Nephron (organoid): ENCODE results near the gene FAM229A.

Experiments
- H3K27ac Mint-ChIP-seq, 3 experiments: 2 replicates each; pipeline ENCODE4 v1.8.0; 2020; ENCODE audit warnings: mixed read lengths in 3 of 3, mild to moderate bottlenecking in 2 of 3, moderate library complexity in 1 of 3
- H3K27me3 Mint-ChIP-seq: 2 replicates; pipeline ENCODE4 v1.8.0; 2021; ENCODE audit warnings: low read depth, mild to moderate bottlenecking, moderate library complexity, mixed read lengths
- H3K36me3 Mint-ChIP-seq: 2 replicates; pipeline ENCODE4 v1.8.0; 2020; ENCODE audit warnings: low read depth, mixed read lengths
- H3K4me1 Mint-ChIP-seq: 2 replicates; pipeline ENCODE4 v1.8.0; 2020; ENCODE audit warnings: mixed read lengths
- H3K4me3 Mint-ChIP-seq, 3 experiments: 2 replicates each; pipeline ENCODE4 v1.8.0; 2020; ENCODE audit warnings: mild to moderate bottlenecking in 3 of 3, mixed read lengths in 3 of 3, moderate library complexity in 2 of 3
- H3K9me3 Mint-ChIP-seq: 2 replicates; pipeline ENCODE4 v1.8.0; 2020; ENCODE audit warnings: mixed read lengths
- CTCF ChIP-seq, 3 experiments: fragments of 200-600 bp; sonication (generic); IDR thresholded peaks; one replicate each; pipeline ENCODE4 v1.5.0; 2021; ENCODE audit warnings: antibody characterized with exemption in 3 of 3; ENCODE audit not compliant: unreplicated experiment in 3 of 3

The FAM229A gene

DNA sequence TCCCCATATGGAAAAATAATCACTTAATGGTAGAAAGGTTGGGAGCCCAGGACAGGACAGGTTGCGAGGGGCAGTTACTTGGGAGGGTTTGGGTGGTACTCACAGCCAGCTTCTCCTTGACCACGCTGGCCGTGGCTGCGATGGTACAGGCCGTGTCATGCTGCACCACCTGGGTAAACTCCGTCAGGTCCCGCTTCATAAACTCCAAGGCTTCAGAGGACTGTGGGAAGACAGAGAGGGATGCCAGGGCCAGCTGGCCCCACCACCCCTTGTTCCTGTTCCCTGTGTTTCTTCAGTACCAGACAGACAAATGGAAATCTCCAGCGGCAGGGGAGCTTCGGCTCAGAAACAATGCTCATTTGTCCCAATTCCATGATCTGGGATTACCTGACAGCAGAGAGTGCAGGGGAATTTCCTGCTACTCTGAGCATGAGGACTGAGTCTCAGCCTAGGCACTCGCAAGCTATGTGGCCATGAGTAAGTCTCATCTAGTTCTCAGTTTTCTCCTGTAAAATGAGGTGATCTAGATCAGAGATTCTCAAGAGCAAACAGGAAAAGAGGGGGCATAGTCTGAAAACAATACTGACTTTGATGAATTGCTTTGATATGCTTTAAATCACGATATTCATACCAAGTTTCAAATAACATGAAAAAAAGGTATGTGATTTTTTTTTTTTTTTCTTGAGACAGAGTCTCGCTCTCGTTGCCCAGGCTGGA is 24.5 kb upstream of the FAM229A start:
- Mint-ChIP-seq H3K27me3 (no peaks in the 10 kb centered on the region), H3K4me3 (no peak overlapping the region), H3K36me3 (peaks cover 44% of the 10 kb centered on the region), H3K27ac (no peak overlapping the region), H3K9me3 (no peaks in the 10 kb centered on the region), H3K4me1 (no peaks in the 10 kb centered on the region)
- no peak for TF ChIP-seq CTCF (IDR thresholded peaks at IDR 0.05; ENCODE audit: unreplicated experiment in 3 of 3)

- Mint-ChIP-seq H3K27me3 (no peaks in the 10 kb centered on the region), H3K36me3 (peaks cover 71% of the 10 kb centered on the region), H3K4me3 (no peak overlapping the region), H3K27ac (no peak overlapping the region), H3K9me3 (no peaks in the 10 kb centered on the region), H3K4me1 (no peaks in the 10 kb centered on the region)
- TF ChIP-seq CTCF (IDR thresholded peaks at IDR 0.05; ENCODE audit: unreplicated experiment in 3 of 3), result no peak
These were observed 17.8 kb upstream of the FAM229A start for GRCh38 chr1:32380057-32380456.

DNA sequence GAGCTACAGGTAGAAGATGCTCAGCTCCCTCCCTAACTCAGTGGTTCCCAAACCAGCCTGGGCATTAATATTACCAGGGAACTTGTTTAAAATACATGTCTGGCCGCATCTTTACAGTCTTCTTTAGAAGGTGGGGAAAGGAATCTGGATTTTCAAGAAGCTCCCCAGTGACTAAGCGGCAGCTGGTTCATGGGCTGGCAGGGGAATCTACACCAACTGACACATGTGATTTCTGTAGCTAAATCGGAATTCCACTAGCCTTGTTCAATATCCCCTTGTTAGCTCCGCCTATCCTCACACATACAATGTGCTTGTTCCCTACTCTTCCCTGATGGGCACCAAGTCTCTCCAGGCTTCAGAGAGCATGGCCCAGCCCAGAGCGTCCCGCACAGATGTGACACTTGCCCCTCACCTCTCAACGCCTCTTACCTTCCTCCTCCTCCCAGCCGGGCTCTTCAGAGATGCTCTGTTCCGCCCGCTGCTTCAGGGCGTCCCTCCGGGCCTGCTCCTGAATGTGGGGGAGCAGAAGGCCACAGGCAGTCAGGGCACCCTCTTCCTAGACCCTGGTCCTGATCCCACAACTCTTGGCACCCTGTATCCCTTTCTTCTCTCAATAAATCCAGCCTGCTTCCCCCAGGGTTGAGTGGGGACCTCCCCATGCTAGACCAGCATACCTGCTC is 15.4 kb upstream of the FAM229A start:
- Mint-ChIP-seq H3K9me3 (no peaks in the 10 kb centered on the region), H3K4me1 (no peaks in the 10 kb centered on the region), H3K4me3 (no peak overlapping the region), H3K36me3 (peaks cover 75% of the 10 kb centered on the region), H3K27me3 (no peaks in the 10 kb centered on the region), H3K27ac (no peak overlapping the region)
- TF ChIP-seq CTCF (IDR thresholded peaks at IDR 0.05; ENCODE audit: unreplicated experiment in 3 of 3), result no peak

DNA sequence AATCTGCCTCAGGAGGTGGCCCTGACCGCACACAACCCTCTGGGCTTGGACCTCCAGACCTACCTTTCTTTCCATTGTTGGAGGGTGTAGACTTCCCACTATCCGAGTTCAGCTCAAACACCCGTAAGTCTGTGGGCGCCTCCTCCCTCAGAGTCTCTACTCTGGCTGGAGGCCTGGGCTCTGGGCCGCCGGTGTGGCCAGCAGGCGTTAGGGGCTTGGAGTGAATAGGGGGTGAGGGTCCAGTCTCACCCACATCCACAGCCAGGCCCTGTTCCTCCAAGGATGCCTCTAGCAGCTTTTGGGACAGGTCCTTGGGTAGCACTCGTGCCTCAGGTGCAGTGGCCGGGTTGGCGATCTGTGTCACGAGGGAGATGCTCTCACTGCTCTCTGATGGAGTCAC is 13.9 kb upstream of the FAM229A start:
- no peaks in the 10 kb centered on the region for H3K27me3 Mint-ChIP-seq
- no peak overlapping the region for H3K4me3 Mint-ChIP-seq
- peaks cover 78% of the 10 kb centered on the region for H3K36me3 Mint-ChIP-seq
- no peaks in the 10 kb centered on the region for H3K9me3 Mint-ChIP-seq
- TF ChIP-seq CTCF (IDR thresholded peaks at IDR 0.05; ENCODE audit: unreplicated experiment in 3 of 3), result no peak
- no peak overlapping the region for H3K27ac Mint-ChIP-seq
- H3K4me1 Mint-ChIP-seq, result no peaks in the 10 kb centered on the region

- Mint-ChIP-seq H3K36me3 (peaks cover 63% of the 10 kb centered on the region), H3K27ac (no peak overlapping the region), H3K9me3 (no peaks in the 10 kb centered on the region), H3K4me3 (no peak overlapping the region), H3K4me1 (no peaks in the 10 kb centered on the region), H3K27me3 (no peaks in the 10 kb centered on the region)
- no peak for TF ChIP-seq CTCF (IDR thresholded peaks at IDR 0.05; ENCODE audit: unreplicated experiment in 3 of 3)
These were observed 11.8 kb upstream of the FAM229A start for GRCh38 chr1:32373996-32374592.
